Hematopoietic multipotent progenitor cell treated with erythropoietin and hydrocortisone succinate and interleukin-3 and kit ligand, for 15 days (in vitro differentiated cells): ENCODE results near the gene PIAS2.
"Not testable (repeated sequence)": the region's sequence is repeated elsewhere in the genome, so short reads cannot be mapped to it uniquely, and the experiment has no call there.

ENCODE experiments used
- DNase-seq: peaks from one replicate; pipeline ENCODE4 v3.0.0-alpha.2; 2015; ENCODE audit warnings: low spot score

The PIAS2 gene, protein sequence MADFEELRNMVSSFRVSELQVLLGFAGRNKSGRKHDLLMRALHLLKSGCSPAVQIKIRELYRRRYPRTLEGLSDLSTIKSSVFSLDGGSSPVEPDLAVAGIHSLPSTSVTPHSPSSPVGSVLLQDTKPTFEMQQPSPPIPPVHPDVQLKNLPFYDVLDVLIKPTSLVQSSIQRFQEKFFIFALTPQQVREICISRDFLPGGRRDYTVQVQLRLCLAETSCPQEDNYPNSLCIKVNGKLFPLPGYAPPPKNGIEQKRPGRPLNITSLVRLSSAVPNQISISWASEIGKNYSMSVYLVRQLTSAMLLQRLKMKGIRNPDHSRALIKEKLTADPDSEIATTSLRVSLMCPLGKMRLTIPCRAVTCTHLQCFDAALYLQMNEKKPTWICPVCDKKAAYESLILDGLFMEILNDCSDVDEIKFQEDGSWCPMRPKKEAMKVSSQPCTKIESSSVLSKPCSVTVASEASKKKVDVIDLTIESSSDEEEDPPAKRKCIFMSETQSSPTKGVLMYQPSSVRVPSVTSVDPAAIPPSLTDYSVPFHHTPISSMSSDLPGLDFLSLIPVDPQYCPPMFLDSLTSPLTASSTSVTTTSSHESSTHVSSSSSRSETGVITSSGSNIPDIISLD

DNA sequence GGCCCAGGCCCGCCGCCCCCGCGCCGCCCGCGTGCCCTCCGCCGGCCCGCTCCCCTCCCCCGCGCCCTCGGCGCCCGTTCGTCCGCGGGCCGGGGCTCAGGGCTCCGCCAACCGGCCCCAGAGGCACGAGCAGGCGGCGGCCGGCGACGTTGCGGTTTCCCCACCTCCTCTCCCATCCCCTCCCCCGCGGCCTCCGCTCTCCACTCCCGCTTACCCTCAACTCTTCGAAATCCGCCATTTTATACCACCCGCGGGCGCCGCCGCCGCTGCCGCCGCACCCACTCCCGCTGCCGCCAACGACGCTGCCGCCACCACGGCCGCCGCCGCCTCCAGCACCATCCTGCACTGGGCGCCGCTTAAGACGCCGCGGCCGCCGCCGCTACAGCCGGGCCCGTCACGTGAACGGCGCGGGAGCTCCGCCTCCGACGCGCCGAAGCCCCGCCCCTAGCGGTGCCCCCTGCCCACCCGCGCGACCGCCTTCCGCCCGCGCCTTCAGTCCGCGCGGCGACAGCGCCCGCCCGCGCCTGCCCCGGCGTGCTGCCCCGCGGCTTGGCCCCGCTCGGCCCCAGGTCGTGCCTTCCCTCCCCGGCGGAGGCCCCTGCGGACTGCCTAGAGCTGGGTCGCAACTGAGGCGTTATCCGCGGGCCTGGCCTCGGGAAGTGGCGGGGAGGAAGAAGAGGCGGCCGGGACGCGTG, at the start of gene PIAS2, which contains the start of gene KATNAL2:
Gene PIAS2, minus strand, starts transcription at position 400 of the 695 bp plus-strand sequence. Its CDS starts 162 bp downstream, at position 238.
Gene KATNAL2, plus strand, starts transcription at position 495 of the 695 bp plus-strand sequence. CDS start 29,271 bp downstream, outside the sequence.
- peak; percentile 67 for DNase-seq

DNA sequence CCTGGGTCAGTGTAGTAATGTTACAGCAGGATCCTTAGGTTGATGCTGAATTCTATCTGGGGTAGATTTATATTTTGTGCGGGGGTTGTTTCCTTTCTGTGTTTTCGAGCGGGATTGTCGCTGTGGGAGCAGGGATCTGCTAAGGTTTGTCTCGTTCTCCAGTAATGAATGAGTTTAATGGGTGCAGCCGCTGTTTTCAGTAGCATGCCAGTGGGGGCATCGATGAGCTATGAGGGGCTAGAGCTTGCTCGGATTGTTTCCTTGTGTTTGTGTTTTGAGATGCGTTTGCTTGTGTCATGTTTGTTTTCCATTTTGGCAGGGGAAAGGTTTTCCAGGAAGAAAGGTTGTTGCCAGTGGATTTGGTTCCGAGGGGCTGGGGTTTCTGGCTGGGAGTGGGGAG, 49.0 kb upstream of the PIAS2 start:
- not testable (repeated sequence) for DNase-seq

DNA sequence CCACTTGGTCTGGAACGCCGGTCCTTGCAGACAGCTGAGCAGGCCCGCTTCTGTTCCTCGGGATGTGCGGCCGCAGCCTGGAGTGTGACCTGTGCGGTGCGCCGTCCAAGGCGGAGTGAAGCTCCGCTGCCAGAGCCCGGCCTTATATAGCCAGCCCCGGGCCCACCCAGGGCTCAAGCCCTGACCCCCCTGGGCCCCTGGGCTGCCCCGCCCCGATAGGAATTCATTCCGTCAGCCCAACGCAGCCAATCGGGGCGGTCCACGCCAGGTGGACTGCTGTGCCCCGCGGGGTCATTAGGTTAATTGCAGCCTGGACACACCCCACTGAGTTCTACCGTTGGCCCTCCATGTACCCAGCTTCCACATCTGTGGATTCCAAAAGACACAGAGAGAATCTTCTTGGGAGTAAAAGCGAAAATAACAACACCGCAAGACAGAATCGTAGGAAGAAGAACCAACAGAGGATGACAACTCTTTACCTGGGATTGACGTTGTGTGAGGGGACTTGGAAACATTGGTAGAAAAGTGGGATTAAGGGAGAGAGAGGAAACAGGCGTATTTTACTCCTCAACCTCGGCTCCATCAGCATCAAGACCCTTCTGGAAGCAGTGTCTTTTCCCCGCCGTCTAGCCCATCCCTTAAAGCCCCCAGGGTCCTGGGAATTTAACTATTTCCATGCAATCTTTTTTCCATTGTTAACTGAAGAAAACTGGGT, 47.4 kb upstream of the PIAS2 start:
- DNase-seq: not testable (repeated sequence)

DNA sequence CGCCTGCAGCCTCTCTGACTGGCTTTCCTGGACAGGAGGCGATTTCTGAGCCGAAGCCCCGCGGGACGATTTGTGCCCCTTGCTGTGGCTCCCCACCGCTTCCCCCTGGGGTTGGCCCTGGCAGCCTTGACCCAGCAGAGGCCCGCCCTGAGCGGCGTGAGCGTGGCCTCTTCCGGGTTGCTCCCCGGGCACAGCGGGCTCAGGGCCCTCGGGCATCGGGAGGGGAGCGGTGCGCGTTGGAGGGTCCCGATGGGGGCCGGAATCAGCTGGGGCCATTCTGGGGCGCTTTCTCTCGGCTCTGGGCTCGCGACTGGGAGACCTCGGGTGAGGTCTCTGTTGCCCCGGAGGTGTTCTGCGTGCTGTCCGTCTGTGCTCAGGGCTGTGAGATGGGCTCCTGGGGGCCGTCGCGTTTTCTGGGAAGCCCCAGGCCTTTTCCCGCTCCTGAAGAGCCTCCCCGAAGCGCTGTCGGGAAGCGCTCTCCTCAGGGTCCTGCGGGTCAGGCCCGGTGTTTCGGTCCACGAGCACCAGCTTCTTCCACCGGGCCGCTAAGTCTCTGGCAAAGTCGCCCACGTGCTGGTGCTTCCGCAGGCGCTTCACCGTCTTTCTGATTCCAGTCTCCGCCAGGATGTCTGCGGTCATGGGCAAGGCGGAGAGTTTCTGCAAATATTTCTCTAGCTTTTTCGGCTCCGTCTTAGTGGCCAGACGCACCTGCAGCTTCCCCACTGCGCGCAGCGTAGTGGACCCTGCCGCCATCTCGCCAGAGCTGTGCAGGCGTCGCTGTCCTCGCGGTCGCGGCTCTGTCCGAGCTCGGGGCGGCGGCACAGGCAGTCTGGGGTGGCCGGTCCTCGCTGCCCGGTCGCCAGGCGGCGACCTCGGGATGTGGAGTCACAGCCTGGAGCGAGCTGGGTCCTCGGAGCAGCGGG, 46.6 kb upstream of the PIAS2 start:
- DNase-seq: not testable (repeated sequence)

DNA sequence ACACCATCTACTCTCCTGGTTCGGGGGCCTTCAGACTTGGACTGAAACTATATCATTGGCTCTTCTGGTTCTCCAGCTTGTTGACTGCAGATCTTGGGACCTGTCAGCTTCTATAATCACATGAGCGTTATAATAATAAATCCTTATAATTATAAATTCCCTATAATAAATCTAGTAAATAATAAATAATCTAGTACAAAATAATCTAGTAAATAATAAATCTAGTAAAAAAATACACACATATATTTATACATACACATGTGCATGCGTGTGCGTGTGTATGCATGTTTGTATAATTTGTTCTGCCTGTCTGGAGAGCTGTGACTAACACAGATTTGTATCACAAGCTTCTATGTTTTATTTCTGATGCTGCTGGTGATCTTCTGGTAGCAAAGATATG, 40.9 kb upstream of the PIAS2 start:
- DNase-seq: no peak

DNA sequence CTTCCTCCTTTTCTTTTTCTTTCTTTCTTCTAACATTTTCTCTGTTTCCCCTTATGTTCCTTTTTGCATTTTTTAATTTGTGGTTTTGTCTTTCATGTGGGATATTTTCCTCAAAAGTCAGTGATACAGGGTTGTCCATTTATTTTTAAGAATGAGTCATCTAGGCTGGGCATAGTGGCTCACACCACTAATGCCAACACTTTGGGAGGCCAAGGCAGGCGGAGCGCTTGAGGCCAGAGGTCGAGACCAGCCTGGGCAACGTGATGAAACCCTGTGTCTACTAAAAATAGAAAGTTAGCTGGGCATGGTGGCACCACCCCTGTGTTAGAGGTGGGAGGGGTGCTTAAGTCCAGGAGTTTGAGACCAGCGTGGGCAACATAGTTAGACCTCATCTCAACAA, 35.9 kb upstream of the PIAS2 start:
- no peak for DNase-seq

DNA sequence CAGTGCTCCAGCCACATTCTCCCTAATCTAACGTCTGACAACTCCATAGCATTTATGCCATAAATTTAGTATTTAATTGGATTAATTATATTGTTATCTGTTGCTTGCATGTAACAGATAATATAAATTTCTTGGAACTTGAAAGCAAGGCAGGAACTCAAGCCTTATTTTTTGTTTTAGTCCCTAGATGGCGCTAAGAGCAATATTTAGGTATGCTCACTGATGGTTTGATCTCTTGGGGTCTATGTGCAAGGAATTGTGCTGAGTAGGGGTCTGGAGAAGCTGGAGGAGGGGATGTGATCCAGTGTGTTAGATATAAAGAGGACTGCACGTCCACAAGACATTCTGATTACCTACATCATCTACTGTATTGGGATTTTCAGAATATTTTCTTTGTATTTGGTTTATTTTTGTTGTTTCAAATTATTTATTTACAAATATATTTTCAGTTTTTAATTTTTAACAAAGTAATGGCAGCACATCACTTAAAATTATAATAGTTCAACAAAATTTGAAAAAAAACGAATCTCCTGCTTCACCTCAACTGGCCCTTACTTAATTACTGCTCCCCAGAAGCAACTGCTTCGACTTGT, 32.9 kb upstream of the PIAS2 start:
- no peak for DNase-seq

DNA sequence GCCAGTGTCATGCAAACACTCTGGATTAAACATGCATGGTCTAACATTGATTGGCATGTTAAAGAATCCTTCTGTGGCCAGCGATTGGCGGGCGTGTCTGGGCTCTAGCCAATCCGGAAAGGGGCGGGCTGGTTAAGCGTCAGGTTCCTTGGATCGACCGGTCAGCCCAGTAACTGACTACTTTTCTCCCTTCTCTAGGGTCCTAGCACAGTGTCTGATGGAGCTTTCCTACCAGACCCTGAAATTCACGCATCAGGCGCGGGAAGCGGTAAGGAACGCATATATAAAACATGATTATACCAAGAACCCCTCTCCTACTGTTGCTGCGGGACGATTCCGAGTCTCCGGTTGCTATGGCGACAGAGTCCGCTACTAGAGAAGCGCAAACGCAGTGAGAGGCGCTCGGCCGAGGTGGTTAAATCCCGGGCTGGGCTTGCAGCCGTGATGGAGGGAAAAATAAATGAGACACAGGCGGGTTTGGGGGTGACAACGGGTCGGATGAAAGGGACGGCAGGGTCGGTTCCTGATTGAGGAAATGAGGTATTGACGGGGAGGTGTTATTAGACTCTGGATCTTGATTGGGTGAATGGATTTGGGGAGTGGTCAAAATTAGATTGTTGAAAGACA, 29.5 kb upstream of the PIAS2 start:
- DNase-seq: no peak

DNA sequence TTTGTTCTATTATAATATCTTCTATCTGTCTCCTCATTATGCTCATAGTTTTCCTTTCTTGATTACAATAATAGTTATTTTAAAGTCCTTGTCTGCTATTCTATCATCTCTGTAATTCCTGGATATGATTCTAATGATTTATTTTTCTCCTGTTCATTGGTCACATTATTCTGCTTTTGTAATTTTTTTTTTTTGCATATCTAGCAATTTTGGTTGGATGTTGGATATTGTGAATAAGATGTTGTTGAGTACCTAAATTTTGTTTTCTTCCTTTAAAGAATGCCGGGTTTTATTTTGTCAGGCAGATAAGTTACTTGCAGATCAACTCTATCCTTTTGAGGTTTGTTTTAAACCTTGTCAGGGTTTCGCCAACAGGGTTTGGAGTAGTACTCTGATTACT, 25.3 kb upstream of the PIAS2 start:
- no peak for DNase-seq

DNA sequence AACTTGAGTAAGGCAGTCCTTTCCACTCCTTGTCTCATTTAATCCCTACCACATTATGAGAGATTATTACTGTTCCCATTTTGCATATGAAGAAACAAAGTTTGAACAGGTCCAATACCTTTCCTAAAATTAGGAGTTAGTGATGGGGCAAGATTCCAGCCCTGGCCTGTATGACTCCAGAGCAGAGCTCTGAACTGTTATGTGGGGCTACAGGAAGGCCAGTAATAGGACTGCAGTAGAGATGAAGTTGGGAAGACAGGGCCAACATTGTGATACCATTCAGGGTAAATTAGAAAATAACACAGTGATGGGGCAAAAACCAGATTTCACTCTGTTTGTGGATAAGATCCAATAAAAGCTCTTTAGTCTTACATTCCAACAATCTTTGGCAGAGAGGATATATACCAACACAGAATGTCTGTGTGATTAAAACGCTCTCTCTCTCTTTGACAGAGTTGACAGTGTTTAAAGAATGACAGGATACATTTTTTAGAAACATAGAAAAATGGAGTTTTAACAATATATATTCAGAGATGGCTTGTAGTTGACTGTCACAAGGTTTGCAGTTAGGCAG, 22.8 kb upstream of the PIAS2 start:
- DNase-seq: no peak

DNA sequence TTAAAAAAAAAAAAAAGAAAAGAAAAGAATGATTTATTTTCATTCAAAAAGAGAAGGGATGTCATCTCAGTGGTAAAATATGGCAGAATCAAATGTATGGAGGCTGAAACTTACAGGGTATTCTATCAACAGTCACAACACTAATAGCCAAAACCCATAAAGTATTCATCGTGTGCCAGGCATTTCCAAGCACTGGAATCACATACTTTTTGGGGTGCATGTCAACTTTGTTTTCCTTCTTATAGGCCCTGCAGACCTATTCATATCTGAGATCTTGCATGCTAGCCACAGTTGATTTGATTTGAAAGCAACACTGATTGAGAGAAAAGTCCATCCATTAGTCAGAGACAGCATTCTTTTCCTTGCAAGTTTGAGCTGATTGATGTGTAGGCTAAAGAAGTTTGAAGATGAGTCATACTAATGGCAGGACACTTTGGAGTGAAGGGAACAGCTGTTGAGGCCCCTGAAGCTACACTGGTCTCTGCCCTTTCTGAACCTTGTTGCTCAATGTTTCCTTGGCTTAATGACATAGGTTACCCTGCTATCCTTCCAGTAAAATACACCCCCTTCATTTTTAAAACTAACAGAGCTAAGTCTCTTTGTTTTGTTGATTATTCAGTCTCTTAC, 22.1 kb upstream of the PIAS2 start:
- no peak for DNase-seq

DNA sequence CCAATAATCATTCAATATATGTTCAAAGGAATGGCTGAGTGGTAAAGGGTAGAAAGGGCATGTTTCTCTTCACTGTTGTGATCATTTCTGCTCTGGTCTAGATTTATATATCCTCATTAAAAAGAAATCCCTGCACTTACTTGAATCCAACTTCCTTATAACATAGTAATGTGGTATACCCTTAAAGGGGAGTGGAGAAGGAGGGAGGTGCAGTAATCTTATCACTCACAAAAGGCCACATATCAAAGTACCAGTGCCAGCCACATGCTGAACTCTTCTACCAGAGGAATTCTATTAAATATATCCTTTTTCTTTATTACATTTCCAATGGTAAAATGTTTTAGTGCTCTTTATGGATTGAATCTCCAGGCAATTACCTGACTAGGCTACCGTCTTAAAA, 3.3 kb upstream of the PIAS2 start:
- DNase-seq: no peak

DNA sequence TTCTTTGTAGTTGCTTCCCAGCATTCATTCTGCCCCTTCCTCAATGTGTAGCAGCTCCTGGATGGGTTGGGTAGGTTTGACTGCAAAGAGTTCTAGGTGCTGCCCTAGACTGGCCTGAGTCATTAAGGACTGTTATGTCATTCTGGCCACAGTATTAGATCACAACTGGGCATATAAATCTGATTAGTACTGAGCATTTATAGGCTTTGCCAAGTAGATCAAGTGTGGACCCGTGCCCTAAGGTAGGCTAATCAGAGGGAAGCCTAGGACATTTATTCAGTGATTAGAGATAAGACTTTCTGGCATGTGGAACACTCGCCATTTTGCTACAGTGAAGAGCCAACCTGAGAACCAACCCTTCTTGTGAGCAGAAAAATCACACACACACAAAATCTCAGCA, 2.8 kb upstream of the PIAS2 start:
- DNase-seq: no peak

DNA sequence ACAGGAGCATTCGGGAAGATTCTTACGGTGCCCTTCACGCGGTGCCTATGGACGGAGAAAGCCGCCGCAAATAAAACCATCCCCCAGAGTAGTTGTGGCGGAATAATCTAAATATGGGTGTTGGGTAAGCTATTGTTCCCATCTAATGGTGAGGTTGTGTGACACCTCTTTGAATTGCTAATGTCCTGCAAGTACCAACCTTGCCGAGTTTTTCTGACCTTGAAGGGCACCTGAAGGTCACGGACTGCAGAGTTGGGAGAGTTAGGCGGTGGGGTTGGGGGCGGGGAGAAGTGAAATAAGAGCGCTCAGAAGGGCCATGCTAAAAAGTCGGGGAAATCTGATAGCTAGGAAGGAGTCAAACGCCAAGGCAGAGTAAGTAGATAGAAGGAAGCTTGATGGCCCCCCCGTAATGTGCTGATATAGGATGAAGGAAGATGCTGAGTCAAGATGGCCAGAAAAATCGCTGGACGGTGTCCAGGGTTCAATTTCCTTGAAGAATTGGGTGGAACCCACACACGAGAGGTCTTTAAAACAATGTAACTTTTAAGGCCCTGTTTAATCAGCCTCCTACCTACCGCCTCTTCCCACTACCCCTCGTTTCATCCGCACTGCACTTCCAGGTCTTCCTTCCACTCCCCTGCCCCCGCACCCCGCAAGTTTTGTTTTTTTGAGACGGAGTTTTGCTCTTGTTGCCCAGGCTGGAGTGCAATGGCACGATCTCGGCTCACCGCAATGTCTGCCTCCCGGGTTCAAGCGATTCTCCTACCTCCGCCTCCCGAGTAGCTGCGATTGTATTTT, 695 bp upstream of the PIAS2 start:
- DNase-seq: peak; percentile 15

DNA sequence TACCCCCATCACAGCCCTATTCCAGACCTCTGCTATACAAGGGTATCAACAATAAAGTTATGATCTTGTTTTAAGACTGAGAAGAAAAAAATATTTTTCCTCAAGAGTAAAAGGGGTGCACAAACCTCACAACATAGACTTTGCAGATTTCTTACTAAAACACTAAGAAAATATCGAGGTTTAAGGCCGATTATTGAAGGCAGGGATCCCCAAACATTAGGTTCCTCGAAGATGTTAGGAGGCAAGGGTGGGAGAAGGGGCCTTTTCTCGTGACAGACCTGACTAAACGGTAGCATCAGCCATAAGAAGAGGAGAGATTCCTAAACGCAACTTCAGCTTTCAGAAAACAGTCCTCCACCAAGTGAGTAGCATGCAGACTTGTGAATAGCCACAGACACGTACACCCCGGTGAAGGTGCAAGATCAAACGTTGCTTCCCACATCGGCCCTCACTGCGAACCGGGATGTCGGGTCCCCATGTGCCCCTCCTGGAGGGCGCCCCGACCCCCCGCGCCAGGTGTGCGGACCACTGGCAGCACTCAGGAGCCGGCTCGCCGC, 678 bp downstream of the PIAS2 start:
- DNase-seq: peak; percentile 14

DNA sequence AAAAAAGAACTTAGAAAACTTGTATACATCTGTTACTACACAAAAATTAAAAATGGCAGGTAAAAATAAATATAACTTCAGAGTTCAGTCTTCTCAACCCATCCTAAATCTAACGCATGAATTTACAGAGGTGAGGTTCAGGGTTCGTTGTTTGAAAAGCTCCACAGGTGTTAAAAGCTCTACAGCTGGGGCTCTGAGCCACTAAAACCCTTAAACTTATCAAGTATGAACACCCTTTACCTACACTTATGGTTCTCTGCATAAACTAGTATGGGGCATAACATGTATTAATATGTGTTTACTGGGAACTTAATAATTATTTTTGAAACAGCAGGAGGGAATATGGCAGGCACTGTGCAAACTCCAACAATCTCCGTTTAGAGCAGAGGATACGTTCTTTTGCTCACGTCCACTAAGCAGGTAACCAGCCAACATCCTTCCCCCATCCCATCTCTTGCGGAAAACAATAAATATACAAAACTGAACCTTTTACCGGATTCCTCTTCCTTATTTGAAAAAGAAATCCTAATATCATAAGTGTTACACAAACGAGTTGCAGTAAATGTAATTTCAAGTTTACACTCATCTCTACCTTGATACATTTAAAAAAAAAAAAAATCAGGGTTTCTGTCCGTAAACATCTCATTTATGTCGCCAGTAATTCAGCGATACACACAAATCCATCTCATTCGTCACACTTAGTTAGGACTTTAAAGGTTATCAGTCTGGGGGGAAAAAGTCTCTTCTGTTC, 1.3 kb downstream of the PIAS2 start:
- DNase-seq: no peak

DNA sequence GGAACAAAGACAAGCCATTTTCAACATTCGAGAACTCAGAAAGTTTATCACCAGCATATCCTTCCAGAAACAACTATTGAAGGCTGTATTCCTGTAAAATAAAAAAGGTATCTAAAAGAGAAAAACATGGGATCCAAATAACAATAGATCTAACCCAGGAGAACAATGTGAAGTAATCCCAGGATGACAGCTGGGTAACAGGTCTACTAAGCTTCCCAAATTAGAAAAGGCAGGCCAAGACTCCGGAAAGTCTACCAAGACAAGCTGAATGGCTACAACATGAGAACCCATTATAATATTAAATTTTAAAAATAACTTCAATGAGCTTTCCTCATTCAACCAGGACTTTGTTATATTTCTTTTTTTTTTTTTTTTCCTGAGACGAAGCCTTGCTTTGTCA, 6.5 kb downstream of the PIAS2 start:
- DNase-seq: no peak

DNA sequence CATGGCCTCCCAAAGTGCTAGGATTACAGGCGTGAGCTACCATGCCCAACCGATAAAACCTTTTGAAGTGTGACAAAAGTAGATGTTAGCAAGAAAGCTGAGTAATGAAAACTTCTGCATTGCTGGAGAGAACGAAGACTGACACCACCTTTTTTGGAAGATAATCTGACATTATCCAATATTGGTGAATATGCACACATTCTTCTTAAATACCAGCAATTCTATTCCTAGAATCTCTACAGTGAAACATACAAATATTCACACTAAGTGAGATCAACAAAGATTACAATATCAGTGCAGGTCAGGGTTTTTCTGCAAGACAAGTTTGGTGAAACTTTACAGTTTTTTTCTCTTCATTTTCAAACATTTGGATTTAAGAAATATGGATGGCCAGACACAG, 7.8 kb downstream of the PIAS2 start:
- no peak for DNase-seq
